Stomach (tissue), 9 donors: Measurements from ENCODE around the gene GPC6. TPM values are rescaled to one million over a fixed set of nuclear protein-coding genes. Genes with fewer than 3 reads are reported as not detected.

Experiments used
- DNase-seq, 2 donors: peaks; one replicate each; pipeline versions ENCODE4 v3.0.0 to v3.0.0-alpha.2; 2013 to 2019
- H3K27ac ChIP-seq, 5 donors: fragments of 200-600 bp in 4 of 5; sonication (generic) in 4 of 5; one replicate each; pipeline ENCODE4 v1.5.1; 2013 to 2019; ENCODE audit warnings: mild to moderate bottlenecking in 1 of 5, moderate library complexity in 1 of 5
- H3K27me3 ChIP-seq, 3 donors: fragments of 200-600 bp; sonication (generic); one replicate each; pipeline ENCODE4 v1.5.1; 2017 to 2019; ENCODE audit warnings: mixed run types in 1 of 3
- H3K36me3 ChIP-seq, 4 donors: fragments of 200-600 bp; sonication (generic); 1 replicate in 3 of 4; 2 replicates in 1 of 4; pipeline ENCODE4 v1.5.1; 2016 to 2019
- H3K4me1 ChIP-seq, 4 donors: fragments of 200-600 bp; sonication (generic); one replicate each; pipeline ENCODE4 v1.5.1; 2016 to 2019
- H3K4me3 ChIP-seq, 4 donors: fragments of 200-600 bp; sonication (generic) in 3 of 4; one replicate each; pipeline ENCODE4 v1.5.1; 2016 to 2019; ENCODE audit warnings: mild to moderate bottlenecking in 1 of 4
- H3K9me3 ChIP-seq, 4 donors: fragments of 200-600 bp; sonication (generic); one replicate each; pipeline ENCODE4 v1.5.1; 2016 to 2019
- CTCF ChIP-seq, 7 experiments: fragments of 450-650 bp in 4 of 7; fragments of 200-600 bp in 3 of 7; sonication (generic) in 3 of 7; IDR thresholded peaks; one replicate each; pipeline ENCODE4 v1.5.1; 2016 to 2019; ENCODE audit warnings: antibody characterized with exemption in 7 of 7, control low read depth in 2 of 7, mild to moderate bottlenecking in 1 of 7
- EP300 ChIP-seq: sonication (generic); formaldehyde crosslinking; IDR thresholded peaks from one replicate; pipeline ENCODE4 v1.6.1; 2017; ENCODE audit warnings: antibody characterized with exemption
- POLR2A ChIP-seq, 4 donors: fragments of 450-650 bp; IDR thresholded peaks; one replicate each; pipeline ENCODE4 v1.6.1; 2016; ENCODE audit warnings: antibody characterized with exemption in 4 of 4, control low read depth in 2 of 4, mild to moderate bottlenecking in 1 of 4, moderate library complexity in 1 of 4
- POLR2AphosphoS5 ChIP-seq, 3 donors: sonication (generic); formaldehyde crosslinking; IDR thresholded peaks; one replicate each; pipeline ENCODE4 v1.6.1; 2016; ENCODE audit warnings: antibody characterized with exemption in 3 of 3
- WGBS, 5 donors: extraction: QIAGEN DNeasy Blood & Tissue Kit in 3 of 5; methylation state at CpG; one replicate each; pipeline versions ENCODE4 v1.1.5 to v1.1.7; 2013 to 2018; 5-methylcytosine and 5-hydroxymethylcytosine counted together
- intact Hi-C: fragments of 100-400 bp; cut with DNase I; formaldehyde crosslinking; loops from one replicate; pipeline ENCODE4 v1.15.1; 2023; ENCODE audit warnings: low total_unique reads
- polyA plus RNA-seq, 3 donors: library from polyadenylated mRNA; stranded (reverse); fragments of 200-250 nt; gene quantifications; one replicate each; pipeline ENCODE4 v1.2.3, GENCODE V29; 2013
- total RNA-seq, 5 donors: library from RNA; depleted of rRNA; stranded (reverse); fragments of >200 nt; gene quantifications; one replicate each; pipeline versions ENCODE4 v1.1.0 to v1.2.3, GENCODE V29; 2014 to 2016
- donor health status: healthy with polysubstance abuse.
- donor health status: Bipolar disorder and iron deficiency.
- donor health status: healthy.

GPC6 gene
- total and polyA plus RNA-seq, 8 donors: 0.70 to 52.7 (median 5.6) TPM

- WGBS, 5 donors: 53 to 66% (median 58%) methylated on average over 2 of the region's 2 CpGs
- H3K27me3 ChIP-seq: no peaks in the 10 kb centered on the region
- intact Hi-C loops: no loop called here
Measured at GRCh38 chr13:94058821-94059360, 832.3 kb downstream of the GPC6 start.

GRCh38 chr13:94061301-94061700 lies 834.7 kb downstream of the GPC6 start:
- H3K4me3 ChIP-seq: no peak overlapping the region
- no peaks in the 10 kb centered on the region for H3K9me3 ChIP-seq
- WGBS, 5 donors: 40 to 92% (median 76%) methylated on average over 1 of the region's 1 CpG
- H3K36me3 ChIP-seq: no peaks in the 10 kb centered on the region
- TF ChIP-seq POLR2AphosphoS5 (IDR thresholded peaks at IDR 0.05) (no peak), EP300 (no peak), POLR2A (IDR thresholded peaks at IDR 0.05) (no peak)
- no peaks in the 10 kb centered on the region for H3K4me1 ChIP-seq
- no peak overlapping the region for H3K27ac ChIP-seq
- DNase-seq: no peak
- intact Hi-C loops: no loop called here
- H3K27me3 ChIP-seq: no peaks in the 10 kb centered on the region

More at GRCh38 chr13:94058821-94059360, 832.3 kb downstream of the GPC6 start:
- DNase-seq: no peak
- H3K4me3 ChIP-seq: no peak overlapping the region
- H3K9me3 ChIP-seq: no peaks in the 10 kb centered on the region
- H3K27ac ChIP-seq: no peak overlapping the region
- TF ChIP-seq POLR2A (IDR thresholded peaks at IDR 0.05) (no peak), POLR2AphosphoS5 (IDR thresholded peaks at IDR 0.05) (no peak), CTCF (IDR thresholded peaks at IDR 0.05) (no peak), EP300 (no peak)
- no peaks in the 10 kb centered on the region for H3K4me1 ChIP-seq
- no peaks in the 10 kb centered on the region for H3K36me3 ChIP-seq

- H3K27ac ChIP-seq: no peak overlapping the region
- intact Hi-C loops: no loop called here
- H3K4me1 ChIP-seq: no peaks in the 10 kb centered on the region
- no peak overlapping the region for H3K4me3 ChIP-seq
- H3K27me3 ChIP-seq: no peaks in the 10 kb centered on the region
- TF ChIP-seq CTCF (IDR thresholded peaks at IDR 0.05) (no peak), POLR2AphosphoS5 (IDR thresholded peaks at IDR 0.05) (no peak), EP300 (no peak), POLR2A (IDR thresholded peaks at IDR 0.05) (no peak)
- H3K9me3 ChIP-seq: no peaks in the 10 kb centered on the region
- DNase-seq: peak in 1 of 2 donors; percentile 35
- no peaks in the 10 kb centered on the region for H3K36me3 ChIP-seq
Measured at GRCh38 chr13:94063096-94063495, 836.5 kb downstream of the GPC6 start.

- no peak overlapping the region for H3K27ac ChIP-seq
- H3K9me3 ChIP-seq: no peaks in the 10 kb centered on the region
- H3K4me1 ChIP-seq: no peaks in the 10 kb centered on the region
- H3K27me3 ChIP-seq: no peaks in the 10 kb centered on the region
- no peak overlapping the region for H3K4me3 ChIP-seq
- TF ChIP-seq POLR2A (IDR thresholded peaks at IDR 0.05) (no peak), CTCF (IDR thresholded peaks at IDR 0.05) (no peak), EP300 (no peak), POLR2AphosphoS5 (IDR thresholded peaks at IDR 0.05) (no peak)
- no peaks in the 10 kb centered on the region for H3K36me3 ChIP-seq
- intact Hi-C loops: no loop called here
- DNase-seq: no peak
- 59 to 92% (median 77%) methylated on average over 4 of the region's 4 CpGs for WGBS, 5 donors
Measured at GRCh38 chr13:94063848-94064247, 837.2 kb downstream of the GPC6 start.

GRCh38 chr13:94065741-94066140 lies 839.1 kb downstream of the GPC6 start:
- WGBS, 5 donors: 44 to 73% (median 56%) methylated on average over 1 of the region's 1 CpG
- H3K9me3 ChIP-seq: no peaks in the 10 kb centered on the region
- no peaks in the 10 kb centered on the region for H3K27me3 ChIP-seq
- no peaks in the 10 kb centered on the region for H3K4me1 ChIP-seq
- DNase-seq: no peak
- intact Hi-C loops: no loop called here
- TF ChIP-seq CTCF (IDR thresholded peaks at IDR 0.05) (no peak), POLR2A (IDR thresholded peaks at IDR 0.05) (no peak), POLR2AphosphoS5 (IDR thresholded peaks at IDR 0.05) (no peak), EP300 (no peak)
- H3K4me3 ChIP-seq: no peak overlapping the region
- no peaks in the 10 kb centered on the region for H3K36me3 ChIP-seq
- H3K27ac ChIP-seq: no peak overlapping the region
